Putamen (tissue), 1 donor: Measurements from ENCODE around the gene SMAP1.

Experiments used
- DNase-seq: peaks from one replicate; pipeline ENCODE4 v3.0.0-alpha.2; 2016; ENCODE audit warnings: low spot score

The SMAP1 gene

DNA sequence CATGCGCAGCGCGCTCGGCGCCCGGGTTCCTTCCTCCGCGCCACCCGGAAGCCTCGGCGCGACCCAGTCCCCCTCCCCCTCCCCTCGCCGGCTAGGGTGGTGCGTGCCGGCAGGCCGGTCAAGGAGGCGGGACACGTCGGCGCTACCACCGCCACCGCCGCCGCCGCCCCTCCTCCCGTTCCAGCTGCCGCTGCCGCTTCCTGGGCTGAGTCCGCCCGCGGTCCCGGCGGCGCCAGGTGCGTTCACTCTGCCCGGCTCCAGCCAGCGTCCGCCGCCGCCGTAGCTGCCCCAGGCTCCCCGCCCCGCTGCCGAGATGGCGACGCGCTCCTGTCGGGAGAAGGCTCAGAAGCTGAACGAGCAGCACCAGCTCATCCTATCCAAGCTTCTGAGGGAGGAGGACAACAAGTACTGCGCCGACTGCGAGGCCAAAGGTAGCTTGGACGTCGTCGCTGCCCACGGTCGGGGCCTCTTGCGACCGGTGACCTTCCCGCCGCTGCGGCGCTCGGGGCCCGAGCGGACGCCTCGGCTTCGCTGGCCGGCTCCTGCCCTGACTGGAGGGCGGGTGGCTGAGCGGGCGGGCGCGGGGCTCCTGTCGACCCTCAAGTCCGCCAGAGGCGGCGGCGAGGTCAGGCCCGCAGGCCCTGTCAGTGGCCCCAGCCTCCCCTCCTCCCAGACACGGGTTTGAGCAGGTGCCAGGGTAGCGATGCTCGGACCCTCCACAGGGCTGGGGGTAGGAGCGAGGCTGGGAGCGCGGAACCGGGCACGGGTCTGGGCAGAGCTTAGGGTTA is at the start of gene SMAP1:
TSS of gene SMAP1 (plus strand) at position 173 of the 788 bp plus-strand sequence. CDS start at position 314, 141 bp downstream.
- peak; percentile 91 for DNase-seq

DNA sequence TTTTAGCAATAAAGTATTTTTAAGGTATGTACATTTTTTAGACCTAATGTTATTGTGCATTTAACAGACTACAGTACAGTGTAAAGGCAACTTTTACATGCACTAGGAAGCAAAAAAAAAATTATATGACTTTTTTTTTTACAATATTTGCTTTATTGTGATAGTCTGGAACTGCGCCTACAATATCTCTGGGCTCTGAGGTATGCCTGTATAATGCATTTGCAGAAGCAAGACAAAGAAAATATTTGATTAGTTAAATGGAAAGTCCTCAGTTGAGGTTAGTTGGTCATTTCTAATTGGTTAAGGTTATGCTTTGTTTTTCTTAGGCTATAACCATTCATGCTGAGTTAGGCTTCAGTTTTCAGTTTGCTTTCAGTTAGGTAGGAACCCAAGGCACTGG is 46.9 kb upstream of the SMAP1 start:
- DNase-seq = no peak

DNA sequence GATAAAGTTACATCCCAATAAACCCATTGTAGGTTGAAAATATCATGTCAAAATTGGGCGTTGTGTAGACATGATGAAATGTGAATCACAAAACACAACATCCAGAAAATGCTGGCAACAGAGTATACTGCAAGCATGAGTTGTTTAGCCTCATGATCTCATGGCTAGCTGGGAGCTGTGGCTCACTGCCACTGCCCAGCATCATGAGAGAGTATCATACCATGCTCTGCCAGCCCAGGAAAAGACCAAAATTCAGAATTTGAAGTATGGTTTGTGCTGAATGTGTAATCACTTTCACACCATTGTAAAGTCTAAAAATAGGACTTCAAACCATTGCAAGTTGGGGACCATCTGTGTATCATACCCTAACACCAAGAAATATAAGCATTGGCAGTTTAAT is 45.2 kb upstream of the SMAP1 start:
- DNase-seq = no peak

DNA sequence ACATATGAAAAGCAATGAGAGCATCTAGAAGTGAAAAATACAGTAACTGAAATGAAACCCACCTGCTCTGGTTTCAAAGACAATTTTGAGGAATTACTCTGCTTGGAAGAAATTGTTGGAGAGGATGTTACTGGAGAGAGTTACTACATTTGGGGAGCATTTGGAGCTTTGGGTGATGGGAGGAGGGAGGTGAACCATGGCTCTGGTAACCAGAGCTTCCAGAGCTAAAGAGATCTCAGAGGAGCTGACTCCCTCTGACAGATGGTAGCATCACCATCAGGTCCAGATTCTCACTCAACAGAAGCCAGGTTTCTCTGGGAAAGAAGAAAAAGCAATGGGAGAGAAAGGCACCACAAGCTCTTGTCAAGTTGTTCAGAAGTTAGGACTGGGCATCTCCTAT is 42.2 kb upstream of the SMAP1 start:
- DNase-seq = no peak

DNA sequence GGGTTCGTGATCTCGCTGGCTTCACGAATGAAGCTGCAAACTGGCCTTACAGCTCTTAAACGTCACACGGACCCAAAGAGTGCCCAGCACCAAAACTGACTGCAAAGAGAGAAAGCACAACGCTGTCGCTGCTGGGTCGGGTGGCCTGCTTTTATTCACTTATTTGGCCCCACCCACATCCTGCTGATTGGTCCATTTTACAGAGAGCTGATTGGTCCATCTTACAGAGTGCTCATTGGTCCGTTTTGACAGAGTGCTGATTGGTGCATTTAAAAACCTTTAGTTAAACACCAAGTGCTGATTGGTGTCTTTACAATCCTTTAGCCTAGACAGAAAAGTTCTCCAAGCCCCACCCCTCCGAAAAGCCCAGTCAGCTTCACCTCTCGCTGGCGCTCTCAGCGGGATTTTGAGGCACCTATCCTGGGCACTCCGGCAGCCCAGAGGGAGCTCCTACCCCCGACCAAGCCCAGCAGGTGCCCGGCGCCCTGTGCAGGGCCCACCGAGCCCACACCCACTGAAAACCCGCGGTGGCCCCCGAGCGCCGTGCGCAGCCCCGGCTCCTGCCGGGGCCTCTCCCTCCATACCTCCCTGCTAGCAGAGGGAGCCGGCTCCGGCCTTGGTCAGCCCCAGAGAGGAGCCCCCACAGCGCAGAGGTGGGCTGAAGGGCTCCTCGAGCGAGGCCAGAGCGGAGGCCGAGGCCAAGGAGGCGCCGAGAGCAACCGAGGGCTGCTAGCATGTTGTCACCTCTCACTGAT is 40.0 kb upstream of the SMAP1 start:
- no peak for DNase-seq

DNA sequence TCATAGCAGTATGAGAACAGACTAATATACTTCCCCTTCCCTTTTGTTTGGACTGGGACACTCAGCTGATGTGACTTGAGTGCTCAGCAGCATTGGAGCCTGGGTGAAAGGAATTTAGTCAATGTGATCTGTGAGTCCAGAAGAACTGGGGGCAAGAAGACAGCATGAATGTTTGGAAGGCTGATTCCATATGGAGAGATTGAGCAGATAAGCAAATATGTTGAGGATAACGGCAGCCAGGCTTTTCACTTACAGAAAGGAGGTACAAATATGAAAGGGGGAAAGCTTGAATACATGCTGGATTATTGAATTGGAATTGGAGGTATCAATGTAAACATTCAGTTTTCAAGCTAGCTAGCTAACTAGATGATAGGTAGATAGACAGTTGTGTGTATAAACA is 37.8 kb upstream of the SMAP1 start:
- no peak for DNase-seq

DNA sequence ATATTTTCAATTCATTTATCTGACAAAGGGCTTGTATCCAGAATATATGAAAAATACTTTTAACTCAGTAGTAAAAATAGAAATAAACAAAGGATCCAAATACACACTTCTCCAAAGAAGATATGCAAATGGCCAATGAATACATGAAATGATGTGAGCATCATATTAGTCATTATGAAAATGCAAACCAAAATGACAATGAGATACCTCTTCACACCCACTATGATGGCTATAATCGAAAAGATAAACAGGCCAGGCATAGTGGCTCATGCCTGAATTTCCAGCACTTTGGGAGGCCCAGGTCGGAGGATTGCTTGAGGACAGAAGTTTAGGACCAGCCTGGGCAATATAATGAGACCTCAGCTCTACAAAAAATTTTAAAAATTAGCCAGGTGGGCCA is 33.8 kb upstream of the SMAP1 start:
- DNase-seq = no peak

DNA sequence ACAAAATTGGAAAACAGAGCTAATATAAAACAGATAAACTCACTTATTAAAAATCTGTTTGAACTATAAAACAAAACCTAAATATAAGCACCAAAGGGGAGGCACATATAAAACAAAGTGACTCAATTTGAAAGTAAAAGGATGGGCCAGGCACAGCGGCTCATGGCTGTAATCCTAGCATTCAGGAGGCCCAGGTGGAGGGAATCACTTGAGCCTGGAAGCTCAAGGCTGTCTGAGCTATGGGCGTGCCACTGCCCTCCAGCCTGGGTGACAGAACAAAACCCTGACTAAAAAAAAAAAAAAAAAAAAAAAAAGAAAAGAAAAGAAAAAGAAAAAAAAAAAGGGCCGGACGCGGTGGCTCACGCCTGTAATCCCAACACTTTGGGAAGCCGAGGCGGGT is 31.1 kb upstream of the SMAP1 start:
- no peak for DNase-seq

DNA sequence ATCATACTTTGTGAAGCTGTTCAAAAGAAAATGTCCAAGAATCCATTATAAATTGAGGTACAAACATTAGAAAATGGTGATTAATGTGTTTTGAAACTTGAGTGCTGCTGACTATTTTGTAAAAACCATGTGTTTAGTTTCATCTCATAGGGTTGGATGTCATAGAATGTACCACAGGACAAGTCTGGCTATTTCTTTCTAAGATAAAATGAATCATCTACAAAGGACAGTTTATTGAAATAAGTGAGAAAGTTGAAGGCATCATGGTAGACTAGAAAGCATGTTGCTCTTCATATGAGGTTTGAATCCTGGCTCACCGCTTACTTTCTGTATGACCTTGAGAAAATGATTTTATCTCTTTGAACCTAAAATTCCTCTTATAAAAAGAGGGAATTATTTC is 29.2 kb upstream of the SMAP1 start:
- DNase-seq = no peak

DNA sequence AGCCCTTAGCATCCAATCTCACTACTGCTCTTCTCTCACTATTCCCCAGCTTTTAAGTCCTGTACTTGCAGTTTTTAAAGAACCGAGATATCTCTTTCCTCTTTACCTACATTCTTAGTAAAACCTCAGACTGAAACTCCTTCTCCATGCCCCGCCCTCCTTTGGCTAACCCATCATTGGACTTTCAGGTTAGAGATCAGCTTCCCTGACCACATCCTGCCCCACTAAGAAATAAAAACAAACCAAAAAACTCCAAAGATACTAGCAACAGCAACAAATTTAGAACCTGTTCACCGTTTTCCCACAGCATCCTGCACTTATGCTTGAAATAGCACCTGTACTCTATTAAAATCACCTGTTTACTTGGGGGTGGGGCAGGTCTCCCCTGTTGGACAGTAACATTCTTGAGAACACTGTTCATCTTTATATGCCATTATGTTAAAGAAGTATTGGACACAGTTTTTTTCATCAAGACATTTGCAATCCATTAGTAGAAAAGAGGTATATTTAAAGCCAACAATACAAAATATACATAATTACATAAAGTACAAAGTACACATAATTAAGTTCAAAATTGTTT is 16.3 kb upstream of the SMAP1 start:
- DNase-seq = no peak

DNA sequence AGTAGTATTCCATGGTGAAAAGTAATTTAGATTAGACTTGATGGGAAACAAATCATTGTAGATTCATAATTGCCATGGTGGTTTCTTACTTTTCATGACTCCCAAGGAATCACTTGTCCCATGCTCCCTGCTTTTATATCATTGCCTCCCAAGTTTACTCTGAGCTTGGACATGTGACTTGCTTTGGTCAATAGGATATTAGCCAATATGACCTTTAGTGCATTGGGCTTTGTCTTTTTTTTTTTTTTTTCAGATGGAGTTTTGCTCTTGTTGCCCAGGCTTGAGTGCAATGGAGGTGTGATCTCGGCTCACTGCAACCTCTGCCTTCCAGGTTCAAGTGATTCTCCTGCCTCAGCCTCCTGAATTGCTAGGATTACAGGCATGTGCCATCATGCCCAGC is 15.5 kb upstream of the SMAP1 start:
- no peak for DNase-seq

DNA sequence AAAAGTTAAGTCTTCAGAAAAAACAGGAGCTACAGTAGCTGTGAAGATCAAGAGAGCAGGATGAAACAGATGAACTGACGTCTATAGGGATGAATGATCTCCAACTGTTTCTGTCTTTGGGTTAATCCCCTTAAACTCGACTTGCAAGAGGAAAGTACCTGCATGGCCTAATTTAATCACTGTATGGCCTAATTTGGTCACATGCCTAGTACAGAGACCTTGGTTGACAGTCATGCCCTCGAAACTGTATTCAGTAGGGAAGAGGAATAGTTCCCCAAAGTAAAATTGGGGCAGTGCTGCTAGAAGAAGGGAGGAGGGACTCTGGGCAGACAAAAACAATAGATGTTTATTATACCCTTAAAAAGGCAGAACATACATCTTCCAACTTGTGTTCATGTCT is 10.0 kb upstream of the SMAP1 start:
- DNase-seq = no peak

DNA sequence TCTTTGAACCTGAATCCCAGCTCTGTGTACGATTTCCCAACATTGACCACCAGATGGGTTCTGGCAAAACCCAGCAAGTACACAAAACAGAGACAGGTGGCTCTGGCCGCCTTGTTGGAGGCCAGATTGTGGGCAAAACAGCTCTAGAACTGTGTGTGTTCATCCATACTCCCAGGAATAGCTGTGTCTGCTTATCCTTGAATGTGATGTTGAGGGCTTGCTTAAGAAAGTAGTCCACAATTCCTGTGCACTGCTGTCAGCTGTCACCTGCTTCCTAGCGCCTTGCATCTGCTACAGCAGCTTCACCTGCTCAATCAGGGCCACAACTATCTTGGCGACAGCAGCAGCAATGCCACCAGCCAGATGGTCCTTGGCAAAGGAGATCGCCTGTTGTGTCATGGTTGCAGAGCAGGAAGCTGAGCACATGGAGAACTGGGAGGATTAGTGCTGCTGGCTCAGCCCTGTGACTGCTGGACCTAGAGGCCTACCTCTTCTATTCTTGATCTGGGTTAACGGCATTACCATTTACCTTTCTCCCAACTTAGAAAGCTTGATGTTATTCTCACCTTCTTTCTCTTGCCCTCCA is 3.7 kb upstream of the SMAP1 start:
- DNase-seq = no peak

DNA sequence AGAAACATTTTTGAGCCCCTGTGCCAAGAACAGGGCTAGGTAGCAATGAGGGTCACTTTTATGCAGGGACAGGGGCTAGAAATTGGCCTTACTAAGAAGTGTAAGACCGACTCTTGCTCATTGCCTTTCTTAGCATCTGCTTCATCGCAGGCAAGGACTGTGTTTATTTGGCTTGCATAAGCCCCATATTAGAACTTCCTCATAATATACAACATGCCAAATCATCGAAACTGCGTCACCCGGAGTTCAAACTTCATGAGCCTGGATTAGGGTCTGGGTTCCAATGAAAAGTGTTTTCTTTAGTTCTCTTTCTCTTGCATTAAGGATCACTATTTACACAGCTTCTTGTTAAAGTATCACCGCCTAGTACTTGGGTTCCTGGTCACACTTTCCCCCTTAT is 977 bp upstream of the SMAP1 start:
- DNase-seq = no peak

DNA sequence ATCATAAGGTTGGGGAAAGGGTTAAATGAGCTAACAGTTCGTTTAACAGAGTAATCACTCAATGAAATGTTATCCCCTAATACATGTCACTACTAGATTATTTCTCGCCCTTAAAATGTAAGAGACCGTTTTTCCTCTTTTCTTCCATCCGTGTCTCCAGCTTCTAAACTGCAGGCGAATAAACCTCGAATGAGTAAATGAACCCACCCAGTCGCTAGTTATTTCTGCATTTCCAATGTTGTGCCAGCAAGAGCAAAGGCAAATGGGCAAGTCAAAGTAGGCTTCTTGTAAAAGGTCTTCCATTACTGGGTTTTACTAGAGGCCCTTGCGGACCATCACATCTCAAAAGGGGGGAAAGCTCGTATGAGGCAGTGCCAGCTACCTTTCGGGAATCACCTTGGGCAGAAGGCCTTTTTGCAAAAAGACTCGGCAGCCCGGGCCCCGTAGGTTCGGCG is 400 bp upstream of the SMAP1 start:
- no peak for DNase-seq

DNA sequence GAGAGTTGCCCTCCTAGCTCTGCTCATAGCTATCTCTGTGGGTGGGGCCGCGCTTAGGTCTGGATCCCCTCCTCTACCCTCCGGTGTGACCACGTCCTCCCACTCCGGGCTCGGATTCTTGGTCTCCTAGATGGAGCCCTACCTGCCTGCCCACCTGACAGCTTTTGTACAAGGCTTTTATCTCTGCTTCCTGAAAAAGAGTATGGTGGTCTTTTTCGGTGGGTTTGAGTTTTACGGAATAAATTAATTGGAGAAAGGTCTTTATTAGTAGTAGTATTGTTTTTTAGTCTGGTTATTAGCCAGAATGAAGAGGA is 773 bp downstream of the SMAP1 start:
- no peak for DNase-seq

DNA sequence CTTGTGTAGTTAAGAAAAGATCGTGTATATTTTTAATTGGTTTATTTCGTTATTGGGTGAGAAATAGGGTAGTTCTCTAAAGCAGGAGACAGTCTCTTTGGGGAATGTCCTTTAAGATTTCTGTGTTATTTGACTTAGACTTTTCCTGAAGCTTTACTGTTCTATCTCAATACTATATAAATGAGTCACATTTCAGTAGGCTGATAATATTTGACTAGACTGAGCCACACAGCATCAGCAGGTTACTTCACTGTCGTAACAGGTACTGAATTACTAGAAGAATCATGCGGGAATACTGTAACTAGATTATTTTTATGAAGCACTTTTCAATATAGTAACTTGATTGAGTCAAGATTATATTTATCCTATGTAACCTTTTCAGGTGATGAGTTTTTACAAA is 1.4 kb downstream of the SMAP1 start:
- DNase-seq = no peak

DNA sequence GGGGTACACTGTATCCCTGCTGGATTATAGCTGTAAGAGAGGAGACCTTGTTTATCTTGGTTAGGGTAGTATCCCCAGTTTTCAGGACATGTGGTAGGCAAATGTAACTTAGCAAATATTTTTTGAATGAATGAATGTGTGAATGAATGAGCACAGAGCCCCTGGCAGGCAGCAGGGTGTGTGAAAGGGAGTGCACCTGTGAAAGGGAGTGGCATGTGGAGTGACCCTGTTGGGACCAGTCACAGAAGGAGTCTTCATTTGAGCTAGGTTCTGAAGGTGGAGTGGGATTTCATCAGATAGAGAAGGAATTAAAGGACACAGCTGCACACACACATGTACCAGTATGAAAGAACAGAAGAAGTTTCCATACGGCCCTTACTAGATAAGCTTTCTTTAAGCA is 4.9 kb downstream of the SMAP1 start:
- DNase-seq = no peak

DNA sequence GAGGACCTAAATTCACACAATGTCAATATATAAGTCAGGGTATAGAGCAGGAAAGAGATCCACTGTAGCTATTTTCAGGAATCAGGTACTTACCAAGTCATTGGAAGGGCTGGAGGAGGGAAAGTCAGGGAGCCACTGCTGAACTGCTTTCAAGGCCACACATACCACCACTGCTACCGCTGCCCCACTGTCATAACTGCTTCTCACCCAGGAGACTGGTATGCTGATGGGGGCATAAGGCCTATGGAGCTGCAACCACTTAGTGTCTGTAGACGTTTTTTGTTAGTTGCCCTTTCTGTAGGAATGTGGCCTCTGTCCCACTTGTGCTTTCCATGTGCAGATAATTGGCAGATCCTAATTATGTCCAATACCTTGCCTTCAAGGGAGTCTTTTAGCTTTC is 5.4 kb downstream of the SMAP1 start:
- no peak for DNase-seq

DNA sequence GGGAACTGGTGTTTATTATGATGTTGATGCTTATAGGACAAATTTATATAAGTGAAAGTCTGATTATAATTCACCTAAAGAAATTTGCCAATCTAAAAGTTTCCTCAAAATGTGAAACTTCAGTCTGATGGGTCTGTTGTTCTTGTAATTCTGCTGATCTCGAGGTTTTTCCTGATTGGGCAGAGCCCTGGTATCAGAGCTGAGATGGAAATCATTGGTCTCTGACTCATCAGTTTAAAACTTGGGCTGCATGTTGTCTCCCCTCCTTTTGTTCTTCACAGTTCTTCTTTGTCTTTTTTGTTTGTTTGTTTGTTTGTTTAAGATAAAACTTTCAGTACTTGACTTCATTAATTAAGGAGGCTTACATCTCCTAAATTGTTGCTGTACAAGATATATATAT is 5.9 kb downstream of the SMAP1 start:
- no peak for DNase-seq

DNA sequence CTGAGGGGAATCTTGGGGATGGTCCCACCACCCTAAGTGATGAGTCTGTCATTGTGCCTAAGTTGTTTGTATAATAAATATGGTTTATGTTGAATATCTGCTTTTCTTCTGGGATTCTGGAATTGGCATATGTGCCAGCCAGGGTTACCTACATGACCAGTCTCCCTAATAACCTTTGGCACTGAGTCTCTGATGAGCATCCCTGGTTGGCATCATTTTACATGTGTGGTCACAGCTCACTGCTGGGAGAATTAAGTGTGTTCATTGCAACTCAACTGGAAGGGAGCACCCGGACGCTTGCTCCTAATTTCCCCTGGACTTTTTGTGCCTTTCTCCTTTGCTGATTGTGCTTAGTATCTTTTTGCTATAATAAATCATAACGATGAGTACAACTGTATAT is 8.1 kb downstream of the SMAP1 start:
- DNase-seq = no peak

DNA sequence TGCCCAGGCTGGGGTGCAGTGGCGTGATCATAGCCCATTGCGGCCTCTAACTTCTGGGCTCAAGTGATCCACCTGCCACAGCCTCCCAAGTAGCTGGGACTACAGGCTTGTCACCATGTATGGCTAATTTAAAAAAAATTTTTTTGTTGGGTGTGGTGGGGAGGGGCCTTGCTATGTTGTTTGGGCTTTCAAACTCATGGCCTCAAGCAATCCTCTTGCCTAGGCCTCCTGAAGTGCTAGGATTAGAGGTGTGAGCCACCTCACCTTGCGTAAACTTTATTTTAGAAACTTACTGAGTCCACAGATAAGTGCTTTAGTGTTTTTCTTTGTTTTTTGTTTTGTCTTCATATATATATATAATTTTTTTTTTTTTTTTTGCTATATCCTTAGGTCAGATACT is 9.1 kb downstream of the SMAP1 start:
- no peak for DNase-seq

DNA sequence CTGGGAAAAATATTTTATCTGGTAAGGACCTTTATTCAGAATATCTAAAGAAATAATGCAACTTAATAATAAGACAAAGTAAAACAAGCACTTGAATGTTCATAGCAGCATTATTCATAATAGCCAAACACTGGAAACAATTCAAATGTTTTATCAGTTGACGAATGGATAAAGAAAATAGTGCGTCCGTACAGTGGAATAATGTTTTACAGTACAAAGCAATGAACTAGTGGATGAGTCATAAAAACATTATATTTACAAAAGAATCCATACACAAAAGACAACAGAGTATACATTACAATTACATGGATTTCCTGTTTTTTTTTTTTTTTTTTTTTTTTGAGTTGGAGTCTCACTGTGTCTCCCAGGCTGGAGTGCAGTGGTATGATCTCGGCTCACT is 12.7 kb downstream of the SMAP1 start:
- DNase-seq = no peak
